SK-N-SH (cell line): Measurements from ENCODE around the gene NEURL1. TPM values are rescaled to one million over a fixed set of nuclear protein-coding genes. Genes with fewer than 3 reads are reported as not detected.

Source experiments
- CTCF ChIA-PET: fragments of 300-600, 350-600 bp; formaldehyde crosslinking; extraction: SDS; loops from one replicate; lab custom pipeline; 2021; lab: Yijun Ruan, JAX
- POLR2A ChIA-PET: fragments of 350-600 bp; sonication (Branson Sonifier 250); formaldehyde crosslinking; extraction: SDS; loops from one replicate; lab custom pipeline; 2020; ENCODE audit warnings: antibody characterized with exemption, inconsistent platforms; lab: Yijun Ruan, JAX
- DNase-seq: peaks from one replicate; pipeline ENCODE4 v3.0.0; 2012
- H2AFZ ChIP-seq: fragments of 200-600 bp; sonication (generic); 2 replicates; pipeline ENCODE4 v1.8.1; 2016; ENCODE audit warnings: antibody characterized with exemption, mild to moderate bottlenecking, low read depth
- H3F3A ChIP-seq: fragments of 200-600 bp; sonication (generic); replicated peaks from 2 replicates; pipeline ENCODE3; 2016; ENCODE audit warnings: antibody characterized with exemption, mild to moderate bottlenecking; ENCODE audit not compliant: insufficient read depth
- H3K27ac ChIP-seq, 2 experiments: fragments of 200-500 bp in 1 of 2; fragments of 200-600 bp in 1 of 2; sonication (Bioruptor generic) in 1 of 2; sonication (generic), shearing (Covaris generic) in 1 of 2; 2 replicates each; pipeline versions ENCODE4 v1.5.1 to v1.6.1; 2014 to 2016; ENCODE audit warnings: low read depth in 2 of 2, inconsistent platforms in 1 of 2, low read length in 1 of 2, mild to moderate bottlenecking in 1 of 2, mixed read lengths in 1 of 2
- H3K27me3 ChIP-seq: fragments of 200-600 bp; sonication (generic), shearing (Covaris generic); 2 replicates; pipeline ENCODE4 v1.6.1; 2016; ENCODE audit warnings: mixed run types; ENCODE audit not compliant: insufficient read depth
- H3K36me3 ChIP-seq, 2 experiments: fragments of 200-500 bp in 1 of 2; fragments of 200-600 bp in 1 of 2; sonication (Bioruptor generic) in 1 of 2; sonication (generic) in 1 of 2; replicated peaks in 1 of 2; 2 replicates each; pipeline versions ENCODE3 to v1.5.1; 2014 to 2016; ENCODE audit warnings: low read length in 1 of 2, mild to moderate bottlenecking in 1 of 2; ENCODE audit not compliant: insufficient read depth in 2 of 2, control insufficient read depth in 1 of 2
- H3K4me1 ChIP-seq, 2 experiments: fragments of 200-500 bp in 1 of 2; fragments of 200-600 bp in 1 of 2; sonication (Bioruptor generic) in 1 of 2; sonication (generic), shearing (Covaris generic) in 1 of 2; 2 replicates each; pipeline versions ENCODE4 v1.5.1 to v1.6.1; 2014 to 2016; ENCODE audit warnings: low read depth in 1 of 2, low read length in 1 of 2, mixed run types in 1 of 2; ENCODE audit not compliant: insufficient read depth in 2 of 2, control insufficient read depth in 1 of 2
- H3K4me2 ChIP-seq: fragments of 200-600 bp; sonication (generic), shearing (Covaris generic); 2 replicates; pipeline ENCODE4 v1.6.1; 2017; ENCODE audit warnings: mixed run types
- H3K4me3 ChIP-seq, 2 experiments: fragments of 200-500 bp in 1 of 2; fragments of 200-600 bp in 1 of 2; sonication (Bioruptor generic) in 1 of 2; sonication (generic), shearing (Covaris generic) in 1 of 2; 2 replicates each; pipeline versions ENCODE4 v1.5.1 to v1.8.1; 2014 to 2016; ENCODE audit warnings: low read depth in 2 of 2, inconsistent platforms in 1 of 2, low read length in 1 of 2, mild to moderate bottlenecking in 1 of 2, mixed read lengths in 1 of 2, moderate library complexity in 1 of 2
- H3K79me2 ChIP-seq: fragments of 200-600 bp; sonication (generic); 2 replicates; pipeline ENCODE4 v1.8.1; 2017; ENCODE audit warnings: mild to moderate bottlenecking; ENCODE audit not compliant: insufficient read depth
- H3K9ac ChIP-seq: fragments of 200-600 bp; sonication (generic); 2 replicates; pipeline ENCODE4 v1.6.1; 2017; ENCODE audit warnings: mixed run types
- H3K9me2 ChIP-seq: fragments of 200-600 bp; sonication (generic); 2 replicates; pipeline ENCODE4 v1.6.1; 2017; ENCODE audit warnings: mixed run types
- H3K9me3 ChIP-seq: fragments of 200-600 bp; sonication (generic); 2 replicates; pipeline ENCODE4 v1.6.1; 2017; ENCODE audit warnings: mixed run types, mild to moderate bottlenecking, moderate library complexity
- H4K20me1 ChIP-seq: fragments of 200-600 bp; sonication (generic); 2 replicates; pipeline ENCODE4 v1.6.1; 2017; ENCODE audit warnings: mild to moderate bottlenecking, mixed run types; ENCODE audit not compliant: insufficient read depth
- ELF1 ChIP-seq: IDR thresholded peaks from 2 replicates; pipeline ENCODE4 v1.4.0; 2012
- FOSL2 ChIP-seq: IDR thresholded peaks from 2 replicates; pipeline ENCODE4 v1.4.0; 2012; ENCODE audit warnings: low read depth, mild to moderate bottlenecking, moderate library complexity, borderline replicate concordance
- FOXJ3 ChIP-seq: sonication (generic); formaldehyde crosslinking; IDR thresholded peaks from 2 replicates; pipeline ENCODE4 v1.5.1; 2020; ENCODE audit warnings: mild to moderate bottlenecking, missing genetic modification reagents
- GABPA ChIP-seq: IDR thresholded peaks from 2 replicates; pipeline ENCODE4 v1.4.0; 2012; ENCODE audit warnings: low read depth, mild to moderate bottlenecking
- JUND ChIP-seq: IDR thresholded peaks from 2 replicates; pipeline ENCODE4 v1.4.0; 2012
- MXI1 ChIP-seq: IDR thresholded peaks from 2 replicates; pipeline ENCODE4 v1.6.1; 2012; ENCODE audit warnings: mild to moderate bottlenecking, low read depth, low read length, improper control_type of control experiment
- NFIC ChIP-seq: IDR thresholded peaks from 2 replicates; pipeline ENCODE4 v1.4.0; 2012; ENCODE audit warnings: borderline replicate concordance
- PBX3 ChIP-seq: IDR thresholded peaks from 2 replicates; pipeline ENCODE4; 2012
- POLR2AphosphoS5 ChIP-seq: IDR thresholded peaks from 2 replicates; pipeline ENCODE4 v1.6.1; 2012; ENCODE audit warnings: low read depth, low read length
- RCOR1 ChIP-seq: fragments of 150-350 bp; IDR thresholded peaks from 2 replicates; pipeline ENCODE4 v1.6.1; 2017; ENCODE audit warnings: antibody characterized with exemption, low read length
- REST ChIP-seq: IDR thresholded peaks from 2 replicates; pipeline ENCODE4 v1.6.1; 2012; ENCODE audit warnings: mild to moderate bottlenecking, low read depth, low read length, moderate library complexity
- RFX5 ChIP-seq: IDR thresholded peaks from 2 replicates; pipeline ENCODE4 v1.6.1; 2012; ENCODE audit warnings: mild to moderate bottlenecking, improper control_type of control experiment, low read length
- RXRA ChIP-seq: IDR thresholded peaks from 2 replicates; pipeline ENCODE4 v1.4.0; 2012; ENCODE audit warnings: low read depth, mild to moderate bottlenecking, borderline replicate concordance
- SIN3A ChIP-seq: IDR thresholded peaks from 2 replicates; pipeline ENCODE4 v1.6.1; 2012; ENCODE audit warnings: low read depth, mild to moderate bottlenecking, low read length, moderate library complexity, borderline replicate concordance
- TCF12 ChIP-seq: IDR thresholded peaks from 2 replicates; pipeline ENCODE4 v1.4.0; 2012
- TEAD4 ChIP-seq: IDR thresholded peaks from 2 replicates; pipeline ENCODE4 v1.4.0; 2012; ENCODE audit warnings: mild to moderate bottlenecking, borderline replicate concordance; ENCODE audit not compliant: insufficient read depth
- WGBS: methylation state at CpG from one replicate; pipeline ENCODE4 v1.1.6; 2017; ENCODE audit warnings: low lambda C conversion rate; 5-methylcytosine and 5-hydroxymethylcytosine counted together
- polyA plus RNA-seq, 3 experiments: library from polyadenylated mRNA; depleted of rRNA; stranded (reverse); fragments of >200 nt; gene quantifications; 2 replicates each; pipeline ENCODE4 v1.2.3, GENCODE V29; 2012
- TF ChIP-seq, protein P1 (sequence below): fragments of 200-600 bp; sonication (generic); IDR thresholded peaks from 2 replicates; pipeline ENCODE4 v1.6.1; 2017; ENCODE audit warnings: antibody characterized with exemption, mild to moderate bottlenecking, moderate library complexity
- TF ChIP-seq, protein P2 (sequence below): fragments of 150-350 bp; IDR thresholded peaks from 2 replicates; pipeline ENCODE4 v1.6.1; 2016; ENCODE audit warnings: mild to moderate bottlenecking, low read depth, low read length
- TF ChIP-seq, protein P3 (sequence below): IDR thresholded peaks from 2 replicates; pipeline ENCODE4 v1.4.0; 2012; ENCODE audit warnings: low read depth

NEURL1 gene
- polyA plus RNA-seq, 1 of the 3 experiments (the other 2 are of a cell fraction), result 0.05 TPM

GRCh38 chr10:103576076-103576471 lies 82.6 kb downstream of the NEURL1 start:
- Histone ChIP-seq H3K79me2 (no peaks in the 10 kb centered on the region), H3K9me2 (no peaks in the 10 kb centered on the region), H3K36me3 (no peaks in the 10 kb centered on the region), H3K4me2 (no peak overlapping the region), H3K9ac (no peak overlapping the region), H3K9me3 (no peaks in the 10 kb centered on the region), H3F3A (no peaks in the 10 kb centered on the region), H3K4me3 (no peak overlapping the region), H3K27me3 (no peaks in the 10 kb centered on the region; the same call in 1 of the 2 replicates), H3K27ac (no peak overlapping the region), H2AFZ (no peak overlapping the region), H4K20me1 (no peaks in the 10 kb centered on the region), H3K4me1 (peaks cover 0 to 4% of the 10 kb centered on the region in 2 experiments; a peak in 1 of 4 replicates)
- ChIA-PET POLR2A (no interaction called here), CTCF (interaction anchor here (1.7 to 7.4 kb wide), 4 partner anchors 11 to 110 kb away, joined by 5 to 51 read pairs (median 15); no protein-coding TSS in a partner anchor)
- 85% methylated on average over 1 of the region's 1 CpG for WGBS
- no peak for DNase-seq
- TF ChIP-seq TEAD4 (no peak), REST (no peak), ELF1 (no peak), RFX5 (no peak), PBX3 (no peak), SIN3A (no peak), TCF12 (no peak), MXI1 (no peak), RCOR1 (no peak), FOXJ3 (CRISPR knock-in tag) (no peak), POLR2AphosphoS5 (no peak), RXRA (no peak), GABPA (no peak), JUND (no peak), FOSL2 (no peak), NFIC (no peak)
- TF ChIP-seq, protein P1, sequence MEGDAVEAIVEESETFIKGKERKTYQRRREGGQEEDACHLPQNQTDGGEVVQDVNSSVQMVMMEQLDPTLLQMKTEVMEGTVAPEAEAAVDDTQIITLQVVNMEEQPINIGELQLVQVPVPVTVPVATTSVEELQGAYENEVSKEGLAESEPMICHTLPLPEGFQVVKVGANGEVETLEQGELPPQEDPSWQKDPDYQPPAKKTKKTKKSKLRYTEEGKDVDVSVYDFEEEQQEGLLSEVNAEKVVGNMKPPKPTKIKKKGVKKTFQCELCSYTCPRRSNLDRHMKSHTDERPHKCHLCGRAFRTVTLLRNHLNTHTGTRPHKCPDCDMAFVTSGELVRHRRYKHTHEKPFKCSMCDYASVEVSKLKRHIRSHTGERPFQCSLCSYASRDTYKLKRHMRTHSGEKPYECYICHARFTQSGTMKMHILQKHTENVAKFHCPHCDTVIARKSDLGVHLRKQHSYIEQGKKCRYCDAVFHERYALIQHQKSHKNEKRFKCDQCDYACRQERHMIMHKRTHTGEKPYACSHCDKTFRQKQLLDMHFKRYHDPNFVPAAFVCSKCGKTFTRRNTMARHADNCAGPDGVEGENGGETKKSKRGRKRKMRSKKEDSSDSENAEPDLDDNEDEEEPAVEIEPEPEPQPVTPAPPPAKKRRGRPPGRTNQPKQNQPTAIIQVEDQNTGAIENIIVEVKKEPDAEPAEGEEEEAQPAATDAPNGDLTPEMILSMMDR, result no peak
- TF ChIP-seq, protein P2, sequence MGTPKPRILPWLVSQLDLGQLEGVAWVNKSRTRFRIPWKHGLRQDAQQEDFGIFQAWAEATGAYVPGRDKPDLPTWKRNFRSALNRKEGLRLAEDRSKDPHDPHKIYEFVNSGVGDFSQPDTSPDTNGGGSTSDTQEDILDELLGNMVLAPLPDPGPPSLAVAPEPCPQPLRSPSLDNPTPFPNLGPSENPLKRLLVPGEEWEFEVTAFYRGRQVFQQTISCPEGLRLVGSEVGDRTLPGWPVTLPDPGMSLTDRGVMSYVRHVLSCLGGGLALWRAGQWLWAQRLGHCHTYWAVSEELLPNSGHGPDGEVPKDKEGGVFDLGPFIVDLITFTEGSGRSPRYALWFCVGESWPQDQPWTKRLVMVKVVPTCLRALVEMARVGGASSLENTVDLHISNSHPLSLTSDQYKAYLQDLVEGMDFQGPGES, result no peak
- TF ChIP-seq, protein P3, sequence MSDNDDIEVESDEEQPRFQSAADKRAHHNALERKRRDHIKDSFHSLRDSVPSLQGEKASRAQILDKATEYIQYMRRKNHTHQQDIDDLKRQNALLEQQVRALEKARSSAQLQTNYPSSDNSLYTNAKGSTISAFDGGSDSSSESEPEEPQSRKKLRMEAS, result no peak
